NCI-H2107 treated with DMSO at 0.1 percent for 48 hours (cell line): Measurements from ENCODE around the gene KIF17.

Experiments used
- DNase-seq: peaks from one replicate; lab custom pipeline; 2025; ENCODE audit not compliant: unreplicated experiment; lab: John Stamatoyannopoulos, UW

Gene KIF17

GRCh38 chr1:20663365-20663764 is 54.4 kb downstream of the KIF17 start:
- no peak for DNase-seq

- DNase-seq, result no peak
These were observed 55.7 kb downstream of the KIF17 start for GRCh38 chr1:20662110-20662475.

GRCh38 chr1:20661207-20662109 is 56.3 kb downstream of the KIF17 start, which contains the start of gene DDOST:
Gene DDOST, minus strand, starts transcription at chr1:20661369. Its CDS starts 19 bp downstream, at chr1:20661350.
- peak; percentile 90 for DNase-seq

- DNase-seq, result no peak
These were observed 57.0 kb downstream of the KIF17 start for GRCh38 chr1:20660847-20661206.

GRCh38 chr1:20660363-20660762 is 57.4 kb downstream of the KIF17 start:
- DNase-seq, result no peak

- DNase-seq, result no peak
These were observed 59.5 kb downstream of the KIF17 start for GRCh38 chr1:20658166-20658915.

GRCh38 chr1:20657024-20657423 is 60.8 kb downstream of the KIF17 start:
- no peak for DNase-seq

GRCh38 chr1:20654104-20654690 is 63.6 kb downstream of the KIF17 start:
- no peak for DNase-seq

- no peak for DNase-seq
These were observed 65.5 kb downstream of the KIF17 start for GRCh38 chr1:20652300-20652699.

GRCh38 chr1:20648946-20649345 is 68.9 kb downstream of the KIF17 start:
- DNase-seq, result no peak

- DNase-seq, result no peak
These were observed 69.4 kb downstream of the KIF17 start for GRCh38 chr1:20648438-20648837.

- DNase-seq, result no peak
These were observed 72.4 kb downstream of the KIF17 start for GRCh38 chr1:20645414-20645813.

GRCh38 chr1:20644416-20644815 is 73.4 kb downstream of the KIF17 start:
- no peak for DNase-seq

- no peak for DNase-seq
These were observed 74.7 kb downstream of the KIF17 start for GRCh38 chr1:20643080-20643479.

- DNase-seq, result no peak
These were observed 75.8 kb downstream of the KIF17 start for GRCh38 chr1:20641975-20642374.

- DNase-seq, result peak; percentile 23
These were observed 77.6 kb downstream of the KIF17 start for GRCh38 chr1:20640183-20640597.

GRCh38 chr1:20636785-20637347 is 80.9 kb downstream of the KIF17 start:
- no peak for DNase-seq

- peak; percentile 77 for DNase-seq
These were observed 83.2 kb downstream of the KIF17 start for GRCh38 chr1:20634594-20635084.

- no peak for DNase-seq
These were observed 83.7 kb downstream of the KIF17 start for GRCh38 chr1:20634065-20634593.

- peak; percentile 28 for DNase-seq
These were observed 84.4 kb downstream of the KIF17 start, which contains the start of gene PINK1 for GRCh38 chr1:20633190-20634064. Gene PINK1, plus strand, starts transcription at chr1:20633458. Its CDS starts 91 bp downstream, at chr1:20633549.
